GM12892 (cell line): Measurements from ENCODE around the gene GSTP1.

Experiments
- POLR2A ChIP-seq: IDR thresholded peaks from 2 replicates; pipeline ENCODE4 v1.6.1; 2011; ENCODE audit warnings: low read depth, low read length, control low read depth
- POLR2AphosphoS5 ChIP-seq: IDR thresholded peaks from 2 replicates; pipeline ENCODE4 v1.6.1; 2011; ENCODE audit warnings: low read depth, low read length, control low read depth
- TAF1 ChIP-seq: IDR thresholded peaks from 2 replicates; pipeline ENCODE4 v1.6.1; 2011; ENCODE audit warnings: low read depth, mild to moderate bottlenecking, control low read depth, low read length, borderline replicate concordance

DNA sequence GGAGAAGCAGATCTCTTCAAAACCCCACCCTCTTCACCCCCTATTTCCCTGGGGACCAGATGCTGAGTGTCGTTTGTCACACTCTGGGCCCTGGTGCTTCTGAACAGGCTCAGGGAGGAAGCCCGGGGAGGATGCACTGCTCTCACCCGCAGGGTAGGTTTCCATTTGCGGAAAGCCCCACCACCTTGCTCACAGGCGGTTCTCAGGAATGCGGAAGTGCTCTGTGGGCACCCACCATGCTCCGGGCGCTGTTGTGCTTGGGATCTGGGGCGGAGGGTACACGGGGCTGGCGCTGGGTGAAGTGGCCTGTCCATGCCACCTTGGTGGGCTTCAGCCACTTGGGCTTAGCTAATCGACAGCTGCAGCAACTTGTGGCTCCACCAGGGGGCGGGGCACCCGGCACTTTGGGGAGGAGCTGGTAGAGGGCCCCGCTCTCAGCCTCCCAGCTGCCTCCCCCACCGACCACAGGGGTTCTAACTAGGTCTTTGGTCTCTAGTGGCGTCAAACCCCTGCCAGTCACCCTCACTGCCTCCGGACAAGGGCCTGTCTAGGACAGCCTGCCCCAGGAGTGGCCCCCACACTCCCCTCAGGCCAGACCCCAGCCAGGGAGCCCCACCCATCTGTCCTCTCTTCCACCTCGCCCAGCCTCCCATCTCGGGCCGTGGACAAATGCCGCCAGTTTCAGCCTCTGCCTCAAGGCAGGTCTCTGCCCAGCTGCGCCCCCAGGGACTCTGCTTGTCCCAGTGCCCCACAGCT lies 30.5 kb downstream of the GSTP1 start:
- TF ChIP-seq TAF1 = 0 out of 2 replicates have a peak, but pooled peaks have one; percentile 9
- TF ChIP-seq POLR2A = peak; percentile 89
- TF ChIP-seq POLR2AphosphoS5 = peak; percentile 72; the same call in 1 of the 2 replicates
